Parathyroid adenoma (tissue), 2 donors: Measurements from ENCODE around the gene PTPRT.

Source experiments
- H2AFZ ChIP-seq: fragments of 300-600 bp; sonication (generic); one replicate; pipeline ENCODE4 v1.7.0; 2017; ENCODE audit warnings: antibody characterized with exemption, mild to moderate bottlenecking
- H3K27ac ChIP-seq: fragments of 300-600 bp; sonication (generic); one replicate; pipeline ENCODE4 v1.7.0; 2017
- H3K27me3 ChIP-seq: fragments of 300-600 bp; sonication (generic); one replicate; pipeline ENCODE4 v1.7.0; 2017; ENCODE audit warnings: low read length; ENCODE audit not compliant: control insufficient read depth, insufficient read depth
- H3K36me3 ChIP-seq: fragments of 300-600 bp; sonication (generic); one replicate; pipeline ENCODE4 v1.7.0; 2017; ENCODE audit warnings: low read length; ENCODE audit not compliant: control insufficient read depth, insufficient read depth
- H3K4me1 ChIP-seq: fragments of 300-600 bp; sonication (generic); one replicate; pipeline ENCODE4 v1.7.0; 2017; ENCODE audit warnings: control low read depth
- H3K4me2 ChIP-seq: fragments of 300-600 bp; sonication (generic); one replicate; pipeline ENCODE4 v1.7.0; 2017; ENCODE audit warnings: low read length
- H3K4me3 ChIP-seq: fragments of 300-600 bp; sonication (generic); one replicate; pipeline ENCODE4 v1.7.0; 2017; ENCODE audit warnings: low read depth, low read length
- H3K79me2 ChIP-seq: fragments of 300-600 bp; sonication (generic); one replicate; pipeline ENCODE4 v1.7.0; 2017; ENCODE audit warnings: control low read depth
- H3K9ac ChIP-seq: fragments of 300-600 bp; sonication (generic); one replicate; pipeline ENCODE4 v1.7.0; 2017; ENCODE audit warnings: mild to moderate bottlenecking
- H3K9me3 ChIP-seq: fragments of 300-600 bp; sonication (generic); one replicate; pipeline ENCODE4 v1.7.0; 2017; ENCODE audit warnings: low read length; ENCODE audit not compliant: control insufficient read depth
- CTCF ChIP-seq: fragments of 300-600 bp; sonication (generic); IDR thresholded peaks from one replicate; pipeline ENCODE4 v1.7.0; 2017; ENCODE audit warnings: antibody characterized with exemption, mild to moderate bottlenecking
- donor health status: primary hyperparathyroidism.

PTPRT gene

GRCh38 chr20:42083280-42083679, 1106.4 kb downstream of the PTPRT start:
- Histone ChIP-seq H3K27me3 (no peaks in the 10 kb centered on the region), H3K9ac (no peak overlapping the region), H3K4me3 (no peak overlapping the region), H3K36me3 (no peaks in the 10 kb centered on the region), H3K4me1 (peaks cover 10% of the 10 kb centered on the region), H3K4me2 (no peak overlapping the region), H3K9me3 (no peaks in the 10 kb centered on the region), H3K79me2 (no peaks in the 10 kb centered on the region), H3K27ac (no peak overlapping the region), H2AFZ (no peak overlapping the region)
- no peak for TF ChIP-seq CTCF

- H3K4me2 ChIP-seq = no peak overlapping the region
- H3K9me3 ChIP-seq = no peaks in the 10 kb centered on the region
- H3K79me2 ChIP-seq = no peaks in the 10 kb centered on the region
- H3K27me3 ChIP-seq = no peaks in the 10 kb centered on the region
- H3K4me1 ChIP-seq = peaks cover 10% of the 10 kb centered on the region
- TF ChIP-seq CTCF = no peak
- no peak overlapping the region for H3K9ac ChIP-seq
- H3K36me3 ChIP-seq = no peaks in the 10 kb centered on the region
- no peak overlapping the region for H3K4me3 ChIP-seq
- no peak overlapping the region for H2AFZ ChIP-seq
- H3K27ac ChIP-seq = no peak overlapping the region
Measured at GRCh38 chr20:42082611-42083010, 1107.1 kb downstream of the PTPRT start.

GRCh38 chr20:42080956-42081355, 1108.8 kb downstream of the PTPRT start:
- no peaks in the 10 kb centered on the region for H3K9me3 ChIP-seq
- no peaks in the 10 kb centered on the region for H3K79me2 ChIP-seq
- no peak overlapping the region for H3K4me3 ChIP-seq
- no peak overlapping the region for H2AFZ ChIP-seq
- H3K27me3 ChIP-seq = no peaks in the 10 kb centered on the region
- H3K4me1 ChIP-seq = peaks cover 10% of the 10 kb centered on the region
- H3K36me3 ChIP-seq = no peaks in the 10 kb centered on the region
- no peak overlapping the region for H3K27ac ChIP-seq
- H3K9ac ChIP-seq = no peak overlapping the region
- TF ChIP-seq CTCF = no peak
- H3K4me2 ChIP-seq = no peak overlapping the region

- TF ChIP-seq CTCF = no peak
- no peak overlapping the region for H3K4me3 ChIP-seq
- H3K27me3 ChIP-seq = no peaks in the 10 kb centered on the region
- no peak overlapping the region for H2AFZ ChIP-seq
- H3K9ac ChIP-seq = no peak overlapping the region
- H3K4me2 ChIP-seq = no peak overlapping the region
- H3K27ac ChIP-seq = no peak overlapping the region
- H3K4me1 ChIP-seq = no peaks in the 10 kb centered on the region
- H3K79me2 ChIP-seq = no peaks in the 10 kb centered on the region
- no peaks in the 10 kb centered on the region for H3K36me3 ChIP-seq
- H3K9me3 ChIP-seq = peaks cover 3% of the 10 kb centered on the region
Measured at GRCh38 chr20:42074944-42075343, 1114.8 kb downstream of the PTPRT start.

- no peak overlapping the region for H3K27ac ChIP-seq
- no peaks in the 10 kb centered on the region for H3K9me3 ChIP-seq
- H3K27me3 ChIP-seq = no peaks in the 10 kb centered on the region
- H3K36me3 ChIP-seq = no peaks in the 10 kb centered on the region
- no peak overlapping the region for H3K9ac ChIP-seq
- H3K4me3 ChIP-seq = no peak overlapping the region
- H3K79me2 ChIP-seq = no peaks in the 10 kb centered on the region
- no peaks in the 10 kb centered on the region for H3K4me1 ChIP-seq
- H3K4me2 ChIP-seq = no peak overlapping the region
- H2AFZ ChIP-seq = no peak overlapping the region
- no peak for TF ChIP-seq CTCF
Measured at GRCh38 chr20:42067596-42067995, 1122.1 kb downstream of the PTPRT start.
